Activated B cell treated with CpG ODN at 0.5 μM for 24 hours (primary cell): ENCODE data around the gene ZDHHC3. TPM values are rescaled to one million over a fixed set of nuclear protein-coding genes. Genes with fewer than 3 reads are reported as not detected.

ENCODE experiments used
- ATAC-seq: fragments of 200-7000 bp; cut with Tn5 transposase; one replicate; pipeline ENCODE4 v1.10.0; 2021; ENCODE audit warnings: low read depth, mild to moderate bottlenecking, moderate library complexity
- CTCF ChIA-PET: fragments of 350-600 bp; sonication (Branson Sonifier 250); formaldehyde crosslinking; loops from one replicate; lab custom pipeline; 2021; ENCODE audit warnings: antibody characterized with exemption; lab: Charles Lee
- POLR2A ChIA-PET: fragments of 350-600 bp; sonication (Branson Sonifier 250); formaldehyde crosslinking; loops from one replicate; lab custom pipeline; 2021; ENCODE audit warnings: antibody characterized with exemption; lab: Charles Lee
- DNase-seq: peaks from one replicate; pipeline ENCODE4 v3.0.0; 2022
- H3K27ac Mint-ChIP-seq: one replicate; pipeline ENCODE4 v1.8.0; 2020; ENCODE audit warnings: mixed read lengths
- H3K27me3 Mint-ChIP-seq: one replicate; pipeline ENCODE4 v1.8.0; 2021; ENCODE audit warnings: mixed read lengths
- H3K36me3 Mint-ChIP-seq: one replicate; pipeline ENCODE4 v1.8.0; 2021; ENCODE audit warnings: low read depth, mixed read lengths
- H3K4me1 Mint-ChIP-seq: one replicate; pipeline ENCODE4 v1.8.0; 2021; ENCODE audit warnings: mixed read lengths
- H3K4me3 Mint-ChIP-seq: one replicate; pipeline ENCODE4 v1.8.0; 2020; ENCODE audit warnings: mild to moderate bottlenecking, mixed read lengths
- H3K9me3 Mint-ChIP-seq: one replicate; pipeline ENCODE4 v1.8.0; 2020; ENCODE audit warnings: mixed read lengths
- intact Hi-C: fragments of 100-400 bp; cut with micrococcal nuclease; formaldehyde crosslinking; loops from one replicate; pipeline ENCODE4 v1.15.1; 2024
- total RNA-seq: library from RNA; stranded (reverse); gene quantifications from 2 replicates; pipeline ENCODE4 v1.2.3, GENCODE V29; 2022
- TF ChIP-seq, protein P1 (sequence below): fragments of 200-600 bp; IDR thresholded peaks from one replicate; pipeline ENCODE4 v1.8.0; 2022; ENCODE audit warnings: antibody characterized with exemption, mild to moderate bottlenecking

The ZDHHC3 gene
- total RNA-seq, 1 donor from 2014 or later, result 43.4 TPM

- no peaks in the 10 kb centered on the region for H3K4me1 Mint-ChIP-seq
- no peak for ATAC-seq
- TF ChIP-seq, protein P1, sequence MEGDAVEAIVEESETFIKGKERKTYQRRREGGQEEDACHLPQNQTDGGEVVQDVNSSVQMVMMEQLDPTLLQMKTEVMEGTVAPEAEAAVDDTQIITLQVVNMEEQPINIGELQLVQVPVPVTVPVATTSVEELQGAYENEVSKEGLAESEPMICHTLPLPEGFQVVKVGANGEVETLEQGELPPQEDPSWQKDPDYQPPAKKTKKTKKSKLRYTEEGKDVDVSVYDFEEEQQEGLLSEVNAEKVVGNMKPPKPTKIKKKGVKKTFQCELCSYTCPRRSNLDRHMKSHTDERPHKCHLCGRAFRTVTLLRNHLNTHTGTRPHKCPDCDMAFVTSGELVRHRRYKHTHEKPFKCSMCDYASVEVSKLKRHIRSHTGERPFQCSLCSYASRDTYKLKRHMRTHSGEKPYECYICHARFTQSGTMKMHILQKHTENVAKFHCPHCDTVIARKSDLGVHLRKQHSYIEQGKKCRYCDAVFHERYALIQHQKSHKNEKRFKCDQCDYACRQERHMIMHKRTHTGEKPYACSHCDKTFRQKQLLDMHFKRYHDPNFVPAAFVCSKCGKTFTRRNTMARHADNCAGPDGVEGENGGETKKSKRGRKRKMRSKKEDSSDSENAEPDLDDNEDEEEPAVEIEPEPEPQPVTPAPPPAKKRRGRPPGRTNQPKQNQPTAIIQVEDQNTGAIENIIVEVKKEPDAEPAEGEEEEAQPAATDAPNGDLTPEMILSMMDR, result no peak
- ChIA-PET CTCF (no interaction called here), POLR2A (no interaction called here)
- no peak overlapping the region for H3K4me3 Mint-ChIP-seq
- no peaks in the 10 kb centered on the region for H3K36me3 Mint-ChIP-seq
- peaks cover 14% of the 10 kb centered on the region for H3K27me3 Mint-ChIP-seq
- no peak overlapping the region for H3K27ac Mint-ChIP-seq
- no peak for DNase-seq
- H3K9me3 Mint-ChIP-seq, result no peaks in the 10 kb centered on the region
- intact Hi-C loops, result no loop called here
Observed at GRCh38 chr3:44903314-44903713, 72.7 kb downstream of the ZDHHC3 start.

DNA sequence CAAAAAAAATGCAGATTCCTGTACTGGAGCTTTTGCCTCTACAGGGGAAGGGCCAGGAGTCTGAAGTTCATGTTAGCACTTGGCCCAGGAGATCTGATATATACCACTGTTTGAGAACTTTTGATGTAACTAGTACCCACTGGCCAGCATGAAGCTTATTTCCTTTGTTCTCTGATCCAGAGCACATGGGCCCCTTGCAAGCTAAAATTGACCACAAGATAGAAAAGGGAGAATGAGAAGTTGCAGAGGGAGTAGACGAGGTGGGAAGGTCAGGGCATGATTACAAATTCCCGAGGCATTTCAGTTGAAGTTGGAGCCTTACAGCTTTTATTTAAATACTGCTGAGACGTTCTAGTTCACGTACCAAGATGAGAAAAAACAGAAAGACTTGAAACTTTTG is 73.3 kb downstream of the ZDHHC3 start:
- H3K27ac Mint-ChIP-seq, result no peak overlapping the region
- no peak for DNase-seq
- POLR2A ChIA-PET, result no interaction called here
- H3K27me3 Mint-ChIP-seq, result peaks cover 11% of the 10 kb centered on the region
- no peaks in the 10 kb centered on the region for H3K36me3 Mint-ChIP-seq
- H3K4me3 Mint-ChIP-seq, result no peak overlapping the region
- intact Hi-C loops, result no loop called here
- ATAC-seq, result no peak
- CTCF ChIA-PET, result no interaction called here
- no peaks in the 10 kb centered on the region for H3K4me1 Mint-ChIP-seq
- TF ChIP-seq, protein P1, result no peak
- H3K9me3 Mint-ChIP-seq, result no peaks in the 10 kb centered on the region

GRCh38 chr3:44899683-44900367 is 76.1 kb downstream of the ZDHHC3 start:
- H3K27ac Mint-ChIP-seq, result no peak overlapping the region
- intact Hi-C loops, result no loop called here
- POLR2A ChIA-PET, result no interaction called here
- CTCF ChIA-PET, result no interaction called here
- DNase-seq (no peak), ATAC-seq (no peak)
- TF ChIP-seq, protein P1, result no peak
- H3K36me3 Mint-ChIP-seq, result no peaks in the 10 kb centered on the region
- no peak overlapping the region for H3K4me3 Mint-ChIP-seq
- peaks cover 5% of the 10 kb centered on the region for H3K4me1 Mint-ChIP-seq
- H3K9me3 Mint-ChIP-seq, result no peaks in the 10 kb centered on the region
- H3K27me3 Mint-ChIP-seq, result peaks cover 13% of the 10 kb centered on the region

- TF ChIP-seq, protein P1, result no peak
- Mint-ChIP-seq H3K36me3 (no peaks in the 10 kb centered on the region), H3K27me3 (peaks cover 10% of the 10 kb centered on the region), H3K4me1 (peaks cover 5% of the 10 kb centered on the region), H3K9me3 (no peaks in the 10 kb centered on the region), H3K4me3 (no peak overlapping the region), H3K27ac (no peak overlapping the region)
- ChIA-PET POLR2A (no interaction called here), CTCF (no interaction called here)
- intact Hi-C loops, result no loop called here
- DNase-seq, result no peak
- ATAC-seq, result no peak
Observed at GRCh38 chr3:44896440-44896839, 79.5 kb downstream of the ZDHHC3 start.

- peaks cover 5% of the 10 kb centered on the region for H3K4me1 Mint-ChIP-seq
- ATAC-seq (no peak), DNase-seq (no peak)
- CTCF ChIA-PET, result no interaction called here
- POLR2A ChIA-PET, result no interaction called here
- TF ChIP-seq, protein P1, result no peak
- no peaks in the 10 kb centered on the region for H3K9me3 Mint-ChIP-seq
- intact Hi-C loops, result no loop called here
- H3K27me3 Mint-ChIP-seq, result peaks cover 2% of the 10 kb centered on the region
- no peak overlapping the region for H3K27ac Mint-ChIP-seq
- no peaks in the 10 kb centered on the region for H3K36me3 Mint-ChIP-seq
- H3K4me3 Mint-ChIP-seq, result no peak overlapping the region
Observed at GRCh38 chr3:44894485-44894884, 81.5 kb downstream of the ZDHHC3 start.
